Activated T-helper 1 cell treated with anti-CD3 and anti-CD28 coated beads, Interleukin-2, amount 50 U/mL, for 16 hours (primary cell): ENCODE results near the gene TYK2.
"Not testable (repeated sequence)": the region's sequence is repeated elsewhere in the genome, so short reads cannot be mapped to it uniquely, and the experiment has no call there.

Experiments
- DNase-seq, 2 donors: peaks; one replicate each; pipeline ENCODE4 v3.0.0-alpha.2; 2020; ENCODE audit warnings: low read depth in 1 of 2, low spot score in 1 of 2

The TYK2 gene

GRCh38 chr19:10378124-10378523, 2.2 kb downstream of the TYK2 start:
- no peak for DNase-seq

DNA sequence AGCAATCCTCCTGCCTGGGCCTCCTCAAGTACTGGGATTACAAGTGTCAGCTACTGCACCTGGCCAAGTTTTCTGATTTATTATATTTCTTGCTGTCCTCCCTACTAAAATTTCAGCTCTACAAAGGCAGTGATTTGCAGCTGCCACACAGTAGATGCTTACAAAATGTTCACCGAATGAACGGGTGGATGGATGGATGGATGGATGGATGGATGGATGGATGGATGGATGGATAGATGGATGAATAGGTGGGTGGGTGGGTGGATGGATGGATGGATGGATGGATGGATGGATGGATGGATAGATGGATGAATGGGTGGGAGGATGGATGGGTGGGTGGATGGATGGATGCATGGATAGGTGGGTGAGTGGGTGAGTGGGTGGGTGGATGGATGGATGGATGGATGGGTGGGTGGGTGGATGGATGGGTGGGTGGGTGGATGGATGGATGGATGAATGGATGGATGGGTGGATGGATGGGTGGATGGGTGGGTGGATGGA, 3.2 kb downstream of the TYK2 start:
- DNase-seq, result not testable (repeated sequence)

GRCh38 chr19:10374931-10375330, 5.4 kb downstream of the TYK2 start:
- no peak for DNase-seq

DNA sequence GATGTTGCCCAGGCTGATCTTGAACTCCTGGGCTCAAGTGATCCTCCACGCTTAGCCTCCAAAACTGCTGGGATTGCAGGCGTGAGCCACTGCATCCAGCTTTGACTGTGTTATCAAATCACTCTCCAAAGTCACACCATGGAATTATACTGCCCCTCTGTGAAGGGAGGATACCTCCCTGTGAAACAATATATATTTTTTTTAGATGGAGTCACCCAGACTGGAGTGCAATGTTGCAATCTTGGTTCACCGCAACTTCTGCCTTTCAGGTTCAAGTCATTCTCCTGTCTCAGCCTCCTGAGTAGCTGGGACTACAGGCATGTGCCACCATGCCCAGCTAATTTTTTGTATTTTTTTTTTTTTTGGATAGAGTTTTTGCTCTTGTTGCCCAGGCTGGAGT, 7.7 kb downstream of the TYK2 start:
- no peak for DNase-seq

GRCh38 chr19:10368101-10368803, 12.1 kb downstream of the TYK2 start:
- no peak for DNase-seq

DNA sequence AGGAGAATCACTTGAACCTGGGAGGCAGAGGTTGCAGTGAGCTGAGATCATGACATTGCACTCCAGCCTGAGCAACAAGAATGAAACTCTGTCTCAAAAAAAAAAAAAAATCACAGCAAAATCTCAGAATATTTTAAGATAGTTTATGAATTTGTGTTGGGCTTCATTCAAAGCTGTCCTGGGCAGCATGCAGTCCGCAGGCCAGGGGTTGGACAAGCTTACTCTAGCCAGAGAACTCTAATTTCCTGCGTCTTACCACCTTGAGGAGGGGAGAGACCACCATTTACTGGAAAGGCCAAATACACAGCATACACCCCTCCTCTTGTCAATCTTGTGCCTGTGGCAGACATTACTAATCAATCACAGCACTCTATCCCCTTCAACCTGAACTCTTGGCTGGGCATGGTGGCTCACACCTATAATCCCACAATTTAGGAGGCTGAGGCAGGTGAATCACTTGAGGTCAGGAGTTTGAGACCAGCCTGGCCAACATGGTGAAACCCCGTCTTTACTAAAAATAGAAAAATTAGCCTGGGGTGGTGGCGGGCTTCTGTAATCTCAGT, 13.3 kb downstream of the TYK2 start:
- DNase-seq, result not testable (repeated sequence)

DNA sequence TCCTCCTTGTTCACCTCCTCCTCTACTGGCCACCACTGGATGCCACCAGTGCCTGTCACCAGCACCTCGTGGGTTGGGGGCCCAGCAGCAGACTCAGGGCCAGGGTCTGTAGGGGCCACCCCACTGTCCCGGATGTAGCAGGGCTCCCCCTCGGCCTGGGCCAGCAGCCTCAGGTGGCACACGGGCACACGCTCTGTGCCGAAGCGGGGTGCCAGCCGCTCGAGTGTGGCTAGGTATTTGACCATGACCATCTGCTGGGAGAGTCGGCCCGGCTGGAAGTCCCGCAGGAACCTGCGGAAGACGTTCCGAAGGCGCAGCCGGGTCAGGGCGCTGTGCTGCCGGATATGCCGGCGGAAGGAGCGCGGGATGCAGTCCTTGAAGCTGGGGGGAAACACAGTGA, 14.9 kb downstream of the TYK2 start:
- DNase-seq, result no peak

- no peak for DNase-seq
Measured at GRCh38 chr19:10364644-10365043, 15.7 kb downstream of the TYK2 start.

DNA sequence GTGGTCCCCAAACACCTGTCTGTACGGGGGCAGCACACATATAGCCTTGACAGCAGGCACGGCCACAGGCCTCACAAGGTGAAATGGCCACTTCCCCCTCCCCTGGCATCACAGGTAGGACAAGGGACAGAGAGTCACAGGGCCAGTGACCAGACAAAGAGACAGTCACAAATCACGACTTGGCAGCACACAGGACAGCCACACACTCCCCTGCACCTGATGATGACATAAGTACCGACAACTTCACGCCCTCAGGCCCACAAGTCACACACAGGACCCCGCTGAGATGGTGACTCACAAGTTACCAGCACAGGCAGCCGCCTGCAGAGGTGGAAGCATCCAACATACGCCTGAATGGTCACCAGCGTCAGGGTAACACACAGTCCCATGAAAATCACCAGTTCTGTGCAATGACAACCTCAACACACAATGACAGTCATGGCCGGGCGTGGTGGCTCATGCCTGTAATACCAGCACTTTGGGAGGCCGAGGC, 16.5 kb downstream of the TYK2 start:
- DNase-seq, result no peak

DNA sequence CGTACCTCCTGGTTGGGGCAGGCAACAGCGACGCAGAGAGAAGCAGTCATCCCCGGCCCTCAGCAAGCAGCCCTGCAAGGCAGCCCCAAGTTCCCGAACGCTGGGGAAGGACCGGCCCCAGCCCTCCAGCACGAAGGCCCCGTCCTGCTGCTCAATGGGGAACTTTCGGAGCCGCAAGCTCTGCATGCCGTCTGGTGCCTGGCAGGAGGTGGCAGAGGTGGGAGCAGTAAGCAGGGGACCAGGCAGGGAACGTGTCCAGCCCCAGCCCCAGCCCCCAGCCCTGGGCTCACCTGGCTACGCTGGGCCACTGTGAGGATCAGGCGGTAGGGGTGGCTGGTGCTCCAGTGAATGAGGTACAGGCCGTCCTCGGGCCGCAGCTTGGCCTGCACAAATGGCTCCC, 18.1 kb downstream of the TYK2 start:
- DNase-seq, result no peak

- DNase-seq, result no peak
Measured at GRCh38 chr19:10361569-10362011, 18.8 kb downstream of the TYK2 start.

GRCh38 chr19:10356431-10356830, 23.9 kb downstream of the TYK2 start:
- no peak for DNase-seq

GRCh38 chr19:10353793-10354391, 26.5 kb downstream of the TYK2 start:
- no peak for DNase-seq

GRCh38 chr19:10352764-10353671, 27.4 kb downstream of the TYK2 start:
- no peak for DNase-seq

DNA sequence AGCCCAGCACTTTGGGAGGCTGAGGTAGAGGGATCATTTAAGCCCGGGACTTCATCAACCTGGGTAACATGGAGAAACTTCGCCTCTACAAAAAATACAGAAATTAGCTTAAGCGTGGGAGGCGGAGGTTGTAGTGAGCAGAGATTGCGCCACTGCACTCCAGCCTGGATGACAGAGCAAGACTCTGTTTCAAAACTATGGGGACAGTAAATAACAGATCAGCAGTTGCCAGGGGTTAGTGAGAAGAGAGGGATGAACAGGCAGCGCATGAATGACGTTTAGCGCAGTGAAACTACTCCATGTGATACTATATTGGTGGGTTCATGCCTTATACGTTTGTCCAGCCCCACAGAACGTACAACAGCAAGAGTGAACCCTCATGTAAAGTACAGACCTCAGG, 33.9 kb downstream of the TYK2 start:
- no peak for DNase-seq

DNA sequence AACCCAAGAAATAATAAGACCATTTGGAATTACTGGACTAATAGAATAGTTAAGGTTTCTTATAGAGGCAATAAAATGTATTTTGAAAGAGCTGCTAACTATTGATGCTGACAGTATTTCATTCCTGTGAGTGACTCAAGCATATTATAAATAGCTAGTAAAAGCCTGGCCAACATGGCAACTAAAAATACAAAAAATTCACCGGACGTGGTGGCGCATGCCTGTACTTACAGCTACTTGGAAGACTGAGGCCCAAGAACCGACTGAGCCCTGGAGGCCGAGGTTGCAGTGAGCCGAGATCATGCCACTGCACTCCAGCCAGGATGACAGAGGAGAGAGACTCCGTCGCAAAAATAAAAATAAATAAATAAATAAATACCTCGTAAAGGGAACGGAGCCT, 35.6 kb downstream of the TYK2 start:
- no peak for DNase-seq

- no peak for DNase-seq
Measured at GRCh38 chr19:10343495-10343894, 36.9 kb downstream of the TYK2 start.

DNA sequence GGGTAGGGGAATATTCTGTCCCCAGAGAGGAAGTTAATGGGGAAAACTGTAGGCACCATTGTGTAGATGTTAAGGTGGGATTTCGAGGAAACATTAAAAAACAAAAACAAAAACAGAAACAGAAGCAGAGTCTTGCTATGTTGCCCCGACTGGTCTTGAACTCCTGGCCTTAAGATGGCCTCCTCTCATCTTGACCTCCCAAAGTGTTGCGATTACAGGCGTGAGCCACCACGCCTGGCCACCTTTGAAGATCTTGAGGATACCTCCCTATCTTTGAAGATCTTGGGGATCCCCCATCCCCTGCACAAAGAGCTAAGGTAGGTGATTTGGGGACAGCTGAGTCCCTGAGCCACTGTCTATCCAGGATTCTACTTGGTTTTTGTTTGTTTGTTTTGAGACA, 40.4 kb downstream of the TYK2 start:
- no peak for DNase-seq

DNA sequence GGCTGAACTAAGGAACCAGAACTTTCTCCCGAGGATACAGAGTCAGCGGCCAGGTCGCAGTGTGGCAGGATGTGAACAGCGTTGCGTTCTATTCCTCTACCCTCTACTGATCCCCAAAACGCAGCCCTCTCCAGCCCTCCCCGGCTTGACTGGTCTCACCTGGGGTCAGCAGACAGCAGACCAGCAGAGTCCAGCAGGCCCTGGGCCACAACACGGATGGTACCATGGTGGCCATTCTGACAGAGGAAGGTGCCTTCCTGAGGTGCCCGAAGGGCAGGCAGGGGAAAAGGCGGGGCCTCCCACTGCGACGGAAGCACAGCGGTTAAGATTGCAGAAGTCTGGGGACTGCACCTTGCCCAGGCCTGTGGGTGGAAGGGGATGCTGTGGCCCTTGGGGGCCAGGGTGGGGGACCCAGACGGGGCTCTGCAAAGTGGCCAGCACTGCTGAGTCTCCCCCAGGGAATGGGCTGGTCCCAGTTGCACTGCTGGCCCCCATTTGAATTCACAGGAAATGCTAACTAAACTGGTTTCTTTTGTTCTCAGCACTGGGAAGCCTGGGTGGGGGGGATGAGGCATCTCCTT, 40.9 kb downstream of the TYK2 start, which contains the start of gene ICAM3:
ICAM3 (minus strand) TSS at position 245 of the 581 bp plus-strand sequence; CDS start at position 235, 10 bp downstream.
- DNase-seq, result peak; percentile 32 to 37

GRCh38 chr19:10338940-10339339, 41.4 kb downstream of the TYK2 start:
- DNase-seq, result no peak

DNA sequence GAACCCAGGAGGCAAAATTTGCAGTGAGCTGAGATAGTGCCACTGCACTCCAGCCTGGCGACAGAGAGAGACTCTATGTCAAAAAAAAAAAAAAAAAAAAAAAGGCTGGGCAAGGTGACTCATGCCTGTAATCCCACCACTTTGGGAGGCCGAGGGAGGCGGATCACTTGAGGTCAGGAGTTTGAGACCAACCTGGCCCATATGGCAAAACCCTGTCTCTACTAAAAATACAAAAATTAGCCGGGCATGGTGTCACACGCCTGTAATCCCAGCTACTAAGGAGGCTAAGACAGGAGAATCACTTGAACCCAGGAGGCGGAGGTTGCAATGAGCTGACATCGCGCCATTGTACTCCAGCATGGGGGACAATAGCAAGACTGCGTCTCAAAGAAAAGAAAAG, 43.6 kb downstream of the TYK2 start:
- not testable (repeated sequence) for DNase-seq
